Measurements from ENCODE around the gene MAPK8IP3.

MAPK8IP3 gene

DNA sequence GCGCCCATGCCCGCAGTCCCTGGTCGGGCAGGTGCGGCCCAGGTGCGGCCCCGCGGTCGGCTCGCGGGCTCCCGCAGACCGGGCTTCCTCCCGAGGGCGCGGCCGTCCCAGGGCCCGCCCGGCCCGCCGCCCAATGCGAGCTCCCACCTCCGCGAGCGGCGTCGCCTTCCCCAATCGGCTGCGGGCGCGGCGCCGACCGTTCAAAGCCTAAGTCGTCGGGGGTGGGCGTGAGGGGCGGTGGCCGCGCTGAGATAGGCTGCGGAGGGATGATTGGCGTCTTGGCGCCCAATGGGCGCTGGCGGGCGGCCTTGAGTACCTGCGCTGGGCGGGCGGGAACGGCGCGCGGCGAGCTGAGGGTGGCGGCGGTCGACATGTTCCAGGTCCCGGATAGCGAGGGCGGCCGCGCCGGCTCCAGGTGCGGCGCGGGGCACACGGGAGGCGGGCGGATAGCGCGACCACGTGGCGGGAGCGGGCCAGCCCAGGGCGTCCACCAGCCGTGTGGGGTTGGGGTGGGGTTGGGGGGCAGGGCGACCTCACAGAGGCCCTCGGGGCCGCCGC lies 28.0 kb upstream of the MAPK8IP3 start, which contains the start of gene JPT2:
Gene JPT2 (plus strand): TSS at position 338 of the 558 bp plus-strand sequence. CDS start 34 bp downstream, at position 372.
- DNase-seq (ENCODE audit: low read depth): peak; percentile 98
- H3K4me3 ChIP-seq (ENCODE audit: low read depth, low read length): peak within 1 kb of the TSS; percentile 79
- TF ChIP-seq, protein P1, sequence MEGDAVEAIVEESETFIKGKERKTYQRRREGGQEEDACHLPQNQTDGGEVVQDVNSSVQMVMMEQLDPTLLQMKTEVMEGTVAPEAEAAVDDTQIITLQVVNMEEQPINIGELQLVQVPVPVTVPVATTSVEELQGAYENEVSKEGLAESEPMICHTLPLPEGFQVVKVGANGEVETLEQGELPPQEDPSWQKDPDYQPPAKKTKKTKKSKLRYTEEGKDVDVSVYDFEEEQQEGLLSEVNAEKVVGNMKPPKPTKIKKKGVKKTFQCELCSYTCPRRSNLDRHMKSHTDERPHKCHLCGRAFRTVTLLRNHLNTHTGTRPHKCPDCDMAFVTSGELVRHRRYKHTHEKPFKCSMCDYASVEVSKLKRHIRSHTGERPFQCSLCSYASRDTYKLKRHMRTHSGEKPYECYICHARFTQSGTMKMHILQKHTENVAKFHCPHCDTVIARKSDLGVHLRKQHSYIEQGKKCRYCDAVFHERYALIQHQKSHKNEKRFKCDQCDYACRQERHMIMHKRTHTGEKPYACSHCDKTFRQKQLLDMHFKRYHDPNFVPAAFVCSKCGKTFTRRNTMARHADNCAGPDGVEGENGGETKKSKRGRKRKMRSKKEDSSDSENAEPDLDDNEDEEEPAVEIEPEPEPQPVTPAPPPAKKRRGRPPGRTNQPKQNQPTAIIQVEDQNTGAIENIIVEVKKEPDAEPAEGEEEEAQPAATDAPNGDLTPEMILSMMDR (conservative IDR thresholded peaks at IDR 0.05; ENCODE audit: low read depth, low read length): no peak

DNA sequence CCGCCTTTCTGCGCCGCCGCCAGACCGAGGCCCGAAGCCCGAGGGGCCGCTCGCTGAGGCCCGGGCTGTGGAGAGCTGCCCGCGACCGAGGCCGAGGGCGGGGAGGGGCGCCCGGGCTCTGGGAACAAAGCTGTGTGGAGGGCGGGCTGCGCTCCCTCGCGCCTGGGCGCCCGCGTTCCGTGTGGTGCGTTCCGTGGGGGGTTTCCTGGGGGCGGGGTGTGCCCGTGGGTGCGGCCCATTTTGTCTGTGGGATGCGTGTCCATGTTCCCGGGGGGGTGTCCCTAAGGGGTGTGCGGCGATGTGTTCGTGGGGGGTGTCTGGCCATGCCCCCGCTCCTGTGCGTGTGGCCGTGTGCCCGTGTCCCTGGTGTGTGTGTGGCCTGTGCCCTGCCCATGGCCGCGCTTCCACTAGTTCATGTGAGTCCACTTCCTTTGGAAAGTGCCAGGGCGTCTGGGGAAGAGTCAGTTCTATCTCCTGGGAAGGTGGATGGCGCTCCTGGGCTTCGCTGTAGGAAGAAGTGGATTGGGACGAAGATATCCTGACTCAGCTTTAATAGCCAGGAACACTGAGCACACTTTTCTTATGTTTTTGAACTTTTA lies 27.4 kb upstream of the MAPK8IP3 start:
- peak overlapping the region; percentile 79 for H3K4me3 ChIP-seq (ENCODE audit: low read depth, low read length)
- TF ChIP-seq, protein P1 (conservative IDR thresholded peaks at IDR 0.05; ENCODE audit: low read depth, low read length): peak; percentile 6
- DNase-seq (ENCODE audit: low read depth): peak; percentile 43

DNA sequence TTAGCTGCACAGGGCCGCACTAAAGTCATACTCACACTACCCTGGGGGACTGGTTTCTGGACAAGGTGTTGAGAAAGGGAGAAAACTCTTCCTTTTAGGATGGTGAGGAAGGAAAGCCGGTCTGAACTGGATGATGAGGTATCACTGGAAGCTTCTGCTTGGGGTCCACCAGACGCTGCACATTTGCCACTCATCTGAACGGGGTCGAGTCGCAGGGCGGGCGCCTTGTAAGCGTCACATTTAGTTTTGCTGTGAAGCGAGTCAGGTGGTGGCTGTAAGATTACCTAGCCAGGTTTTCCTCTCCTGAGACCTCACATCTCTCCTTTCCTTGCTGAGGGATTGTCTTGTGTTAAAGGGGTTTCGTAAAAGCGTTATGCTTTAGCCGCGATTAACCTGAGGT lies 25.6 kb upstream of the MAPK8IP3 start:
- DNase-seq (ENCODE audit: low read depth): no peak
- TF ChIP-seq, protein P1 (conservative IDR thresholded peaks at IDR 0.05; ENCODE audit: low read depth, low read length): no peak
- no peak overlapping the region for H3K4me3 ChIP-seq (ENCODE audit: low read depth, low read length)

DNA sequence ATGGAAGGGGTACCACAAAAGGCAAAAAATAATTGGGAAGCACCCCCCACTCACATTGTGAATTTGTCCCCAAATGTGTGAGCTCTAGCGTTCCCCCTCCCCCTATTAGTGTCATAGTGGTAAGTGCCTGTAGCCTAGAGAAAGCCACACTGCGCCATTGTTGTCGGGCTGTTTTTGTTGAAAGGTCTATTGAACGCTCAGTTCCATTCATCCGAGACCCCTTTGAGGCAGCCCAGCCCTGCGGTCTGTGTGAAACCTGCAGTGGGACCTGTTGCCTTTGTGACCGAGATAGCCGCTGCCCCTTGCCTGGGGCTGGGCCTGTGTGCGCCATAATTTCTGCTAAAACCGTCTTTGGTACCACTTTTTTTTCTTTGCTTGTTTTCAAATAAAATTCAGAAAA lies 25.0 kb upstream of the MAPK8IP3 start:
- no peak for DNase-seq (ENCODE audit: low read depth)
- no peak overlapping the region for H3K4me3 ChIP-seq (ENCODE audit: low read depth, low read length)
- TF ChIP-seq, protein P1 (conservative IDR thresholded peaks at IDR 0.05; ENCODE audit: low read depth, low read length): no peak

DNA sequence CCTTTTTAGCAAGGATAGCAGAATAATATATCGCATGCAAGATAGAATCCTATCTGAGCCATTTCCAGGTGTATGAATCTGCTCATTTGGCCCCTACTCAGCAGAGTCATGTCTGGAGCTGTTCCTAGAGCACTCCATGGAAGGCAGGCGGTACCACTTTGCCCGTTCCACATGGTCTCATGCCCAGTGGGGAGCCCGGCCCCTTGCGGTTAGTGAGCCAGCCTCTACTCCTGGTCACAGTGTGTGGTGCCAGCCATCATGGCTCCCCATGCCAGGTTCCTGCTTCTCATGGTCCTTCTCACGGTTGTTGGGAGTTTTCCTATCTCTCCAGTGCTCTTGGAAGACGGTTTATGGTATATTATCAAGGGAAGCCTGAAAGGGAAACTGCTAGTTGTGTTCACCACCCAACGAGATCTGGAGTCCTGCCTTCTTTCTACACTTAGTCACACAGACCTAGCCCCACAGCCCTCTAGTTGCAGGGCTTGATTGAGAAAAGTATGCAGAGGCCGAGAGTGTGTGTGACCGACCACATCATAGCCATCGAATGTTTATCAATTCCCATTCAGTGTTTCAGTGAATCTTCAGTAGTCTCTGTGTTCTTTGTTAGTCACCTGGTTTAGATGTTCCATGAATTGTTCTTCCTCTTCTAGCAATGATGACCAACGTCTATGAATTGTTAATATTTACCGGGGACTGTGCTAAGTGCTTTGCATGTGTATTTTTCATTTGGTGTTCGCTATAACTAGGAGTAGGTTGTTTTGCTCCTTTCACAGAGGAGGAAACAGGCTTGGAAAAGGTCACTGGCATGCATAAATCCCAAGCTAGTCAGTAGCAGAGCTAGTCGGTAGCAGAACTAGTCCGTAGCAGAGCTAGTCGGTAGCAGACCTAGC lies 18.3 kb upstream of the MAPK8IP3 start:
- DNase-seq (ENCODE audit: low read depth): no peak
- H3K4me3 ChIP-seq (ENCODE audit: low read depth, low read length): no peak overlapping the region
- TF ChIP-seq, protein P1 (conservative IDR thresholded peaks at IDR 0.05; ENCODE audit: low read depth, low read length): no peak

DNA sequence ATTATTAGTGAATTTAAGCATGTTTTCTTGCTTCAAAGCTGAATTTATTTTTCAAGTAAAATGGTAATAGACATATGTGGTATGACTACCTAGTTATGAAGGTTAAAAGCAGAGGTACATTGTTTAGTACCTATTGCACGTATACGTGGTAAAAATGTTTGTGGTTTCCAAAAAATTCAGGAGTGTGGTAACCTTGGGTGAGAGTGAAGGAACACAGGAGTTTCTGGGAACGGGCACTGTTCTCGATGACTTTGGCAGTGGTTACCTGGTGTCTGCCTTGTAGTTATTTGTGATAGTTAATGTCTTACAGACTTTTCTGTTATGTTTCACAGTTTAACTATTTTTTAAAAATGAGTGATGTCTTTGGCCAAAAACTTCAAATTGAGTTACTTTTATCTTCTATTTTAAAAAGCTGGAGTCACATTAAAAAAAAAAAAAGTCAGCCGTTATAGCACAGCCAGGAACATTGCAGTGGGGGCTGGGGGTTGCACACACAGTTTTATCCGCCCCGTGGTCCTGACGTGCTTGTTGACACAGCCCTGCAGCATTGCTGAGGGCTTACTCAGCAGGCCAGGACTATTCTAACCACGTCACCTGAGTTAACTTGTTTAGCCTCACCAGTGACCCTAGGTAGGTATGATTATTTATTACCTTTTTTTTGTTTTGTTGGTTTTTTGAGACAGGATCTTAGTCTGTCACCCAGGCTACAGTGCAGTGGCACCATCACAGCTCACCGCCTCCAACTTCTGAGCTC lies 17.0 kb upstream of the MAPK8IP3 start:
- TF ChIP-seq, protein P1 (conservative IDR thresholded peaks at IDR 0.05; ENCODE audit: low read depth, low read length): no peak
- DNase-seq (ENCODE audit: low read depth): peak; percentile 96
- no peak overlapping the region for H3K4me3 ChIP-seq (ENCODE audit: low read depth, low read length)

Measured in choroid plexus epithelial cell (primary cell).